Osteoblast (primary cell): ENCODE data around the gene TLR6. TPM values are rescaled to one million over a fixed set of nuclear protein-coding genes. Genes with fewer than 3 reads are reported as not detected.

Source experiments
- DNase-seq: peaks from one replicate; pipeline ENCODE4 v3.0.0; 2011; ENCODE audit warnings: low spot score, mixed read lengths; ENCODE audit not compliant: insufficient read length; ENCODE audit errors: missing footprints
- H2AFZ ChIP-seq: 2 replicates; pipeline ENCODE4 v1.6.0; 2011; ENCODE audit warnings: mild to moderate bottlenecking, low read length
- H3K27ac ChIP-seq: 2 replicates; pipeline ENCODE4 v1.5.1; 2011; ENCODE audit warnings: mild to moderate bottlenecking, low read depth, low read length, moderate library complexity
- H3K27me3 ChIP-seq: 2 replicates; pipeline ENCODE4 v1.6.0; 2012; ENCODE audit warnings: mild to moderate bottlenecking, control low read depth, inconsistent platforms, low read length, moderate library complexity; ENCODE audit not compliant: insufficient read depth
- H3K36me3 ChIP-seq: 2 replicates; pipeline ENCODE4 v1.5.1; 2011; ENCODE audit warnings: mild to moderate bottlenecking, low read length, control low read depth, moderate library complexity; ENCODE audit not compliant: insufficient read depth
- H3K4me1 ChIP-seq: 2 replicates; pipeline ENCODE4 v1.5.1; 2011; ENCODE audit warnings: mild to moderate bottlenecking, low read length, control low read depth, moderate library complexity; ENCODE audit not compliant: insufficient read depth
- H3K4me2 ChIP-seq: 2 replicates; pipeline ENCODE4 v1.6.0; 2011; ENCODE audit warnings: mild to moderate bottlenecking, low read length; ENCODE audit not compliant: insufficient read depth
- H3K4me3 ChIP-seq: fragments of 200-600 bp; sonication (generic); 3 replicates; pipeline ENCODE4 v1.5.1; 2012; ENCODE audit warnings: mild to moderate bottlenecking, low read length, inconsistent platforms; ENCODE audit not compliant: insufficient read depth
- H3K79me2 ChIP-seq: 2 replicates; pipeline ENCODE4 v1.6.0; 2012; ENCODE audit warnings: mild to moderate bottlenecking, low read length, control low read depth, inconsistent platforms; ENCODE audit not compliant: insufficient read depth
- H3K9me3 ChIP-seq: 2 replicates; pipeline ENCODE4 v1.5.1; 2011; ENCODE audit warnings: low read depth, low read length, control low read depth
- H4K20me1 ChIP-seq: 2 replicates; pipeline ENCODE4 v1.6.0; 2012; ENCODE audit warnings: mild to moderate bottlenecking, low read length, control low read depth; ENCODE audit not compliant: insufficient read depth
- CTCF ChIP-seq: IDR thresholded peaks from 2 replicates; pipeline ENCODE4 v1.5.1; 2011; ENCODE audit warnings: mild to moderate bottlenecking, low read depth, low read length, moderate library complexity; ENCODE audit errors: extremely low read depth
- total RNA-seq: library from RNA; depleted of rRNA; stranded (reverse); fragments of >200 nt; gene quantifications from 2 replicates; pipeline ENCODE4 v1.2.3, GENCODE V29; 2012

The TLR6 gene
- total RNA-seq, 1 donor, result 5.1 TPM

- H3K9me3 ChIP-seq, result no peaks in the 10 kb centered on the region
- H4K20me1 ChIP-seq, result no peaks in the 10 kb centered on the region
- no peak for TF ChIP-seq CTCF
- peak overlapping the region; percentile 60 for H3K4me3 ChIP-seq
- no peaks in the 10 kb centered on the region for H3K27me3 ChIP-seq
- H3K4me2 ChIP-seq, result peak overlapping the region; percentile 86
- no peak overlapping the region for H3K27ac ChIP-seq
- no peaks in the 10 kb centered on the region for H3K79me2 ChIP-seq
- peaks cover 25% of the 10 kb centered on the region for H3K4me1 ChIP-seq
- DNase-seq, result no peak
- H3K36me3 ChIP-seq, result no peaks in the 10 kb centered on the region
- peak overlapping the region; percentile 71 for H2AFZ ChIP-seq
These were observed 571 bp downstream of the TLR6 start for GRCh38 chr4:38856046-38856445.

GRCh38 chr4:38855466-38855865 lies 1.2 kb downstream of the TLR6 start:
- Histone ChIP-seq H4K20me1 (no peaks in the 10 kb centered on the region), H3K27ac (no peak overlapping the region), H3K4me2 (no peak overlapping the region), H3K36me3 (no peaks in the 10 kb centered on the region), H3K4me1 (peaks cover 25% of the 10 kb centered on the region), H3K9me3 (no peaks in the 10 kb centered on the region), H3K79me2 (no peaks in the 10 kb centered on the region), H3K27me3 (no peaks in the 10 kb centered on the region), H2AFZ (no peak overlapping the region), H3K4me3 (no peak overlapping the region)
- DNase-seq, result no peak
- TF ChIP-seq CTCF, result no peak

- no peaks in the 10 kb centered on the region for H4K20me1 ChIP-seq
- no peak overlapping the region for H3K4me2 ChIP-seq
- no peak for DNase-seq
- no peaks in the 10 kb centered on the region for H3K36me3 ChIP-seq
- H3K9me3 ChIP-seq, result no peaks in the 10 kb centered on the region
- no peaks in the 10 kb centered on the region for H3K4me1 ChIP-seq
- H3K79me2 ChIP-seq, result no peaks in the 10 kb centered on the region
- no peak overlapping the region for H2AFZ ChIP-seq
- no peak overlapping the region for H3K4me3 ChIP-seq
- H3K27ac ChIP-seq, result no peak overlapping the region
- no peak for TF ChIP-seq CTCF
- H3K27me3 ChIP-seq, result no peaks in the 10 kb centered on the region
These were observed 10.6 kb downstream of the TLR6 start for GRCh38 chr4:38846015-38846414.

GRCh38 chr4:38842994-38843393 lies 13.6 kb downstream of the TLR6 start:
- Histone ChIP-seq H3K27me3 (no peaks in the 10 kb centered on the region), H3K27ac (no peak overlapping the region), H3K4me3 (no peak overlapping the region), H2AFZ (no peak overlapping the region), H3K79me2 (no peaks in the 10 kb centered on the region), H3K9me3 (no peaks in the 10 kb centered on the region), H3K4me1 (peaks cover 4% of the 10 kb centered on the region), H4K20me1 (no peaks in the 10 kb centered on the region), H3K36me3 (no peaks in the 10 kb centered on the region), H3K4me2 (no peak overlapping the region)
- no peak for DNase-seq
- TF ChIP-seq CTCF, result no peak
